ENCODE data around the gene NUDT12.
A peak's percentile ranks its signal among the peaks of the same experiment; 100 is the strongest.

The NUDT12 gene

DNA sequence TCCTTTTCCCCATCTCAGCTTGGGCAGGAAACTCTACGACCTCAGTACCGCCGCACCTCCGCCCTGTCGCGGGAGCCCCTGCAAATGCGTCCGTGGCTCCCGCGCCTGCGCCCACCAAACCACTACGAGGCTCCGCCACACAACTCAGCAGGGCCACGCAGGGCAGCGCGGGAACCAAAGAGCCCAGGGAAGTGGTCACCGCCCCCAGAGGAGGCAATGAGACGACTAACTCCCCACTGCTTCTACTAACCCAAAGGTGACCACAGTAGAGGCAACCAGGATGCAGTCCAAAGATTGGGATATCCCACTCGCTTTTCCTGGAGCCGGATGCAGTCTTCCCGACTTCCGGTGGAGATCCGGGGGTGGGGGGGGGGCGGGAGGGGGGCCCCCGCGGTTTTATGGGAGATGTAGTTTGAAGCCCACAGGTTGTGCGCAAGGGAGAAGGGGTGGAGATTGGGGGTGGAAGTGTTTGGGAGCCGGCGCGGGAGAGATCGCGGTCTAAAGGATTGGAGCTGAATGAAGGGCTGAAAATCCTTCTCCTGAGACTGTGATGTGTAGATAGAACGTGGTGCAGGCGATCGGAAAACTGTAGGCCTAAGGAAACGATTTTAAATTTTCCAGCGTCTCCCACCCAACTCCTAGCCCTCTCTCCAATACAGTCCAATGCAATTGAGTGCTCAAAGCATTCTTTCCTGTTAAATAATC, at the start of gene NUDT12:
NUDT12 (minus strand) TSS at position 337 of the 705 bp plus-strand sequence. CDS start 2,541 bp downstream, outside the sequence.
- DNase-seq (ENCODE audit: low spot score) = peak; percentile 95

DNA sequence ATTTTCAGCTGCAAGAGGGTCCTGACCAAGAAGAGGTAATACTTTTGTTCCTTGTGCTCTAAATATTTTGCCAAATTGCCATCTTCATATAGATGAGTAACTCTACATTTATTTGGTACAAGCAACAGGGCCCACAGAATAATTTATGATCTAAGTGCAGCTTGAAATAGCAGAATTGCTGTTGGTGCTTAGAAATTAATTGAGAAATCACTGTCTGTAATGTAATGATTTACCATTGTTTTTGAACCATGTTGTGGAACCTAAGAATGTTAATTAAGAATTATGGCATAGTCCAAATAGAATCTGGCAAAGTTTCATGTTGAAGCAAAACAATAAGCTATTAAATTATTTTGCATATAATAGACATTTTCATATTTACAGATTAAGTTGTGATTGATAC, 44.8 kb upstream of the NUDT12 start:
- no peak for DNase-seq (ENCODE audit: low spot score)

DNA sequence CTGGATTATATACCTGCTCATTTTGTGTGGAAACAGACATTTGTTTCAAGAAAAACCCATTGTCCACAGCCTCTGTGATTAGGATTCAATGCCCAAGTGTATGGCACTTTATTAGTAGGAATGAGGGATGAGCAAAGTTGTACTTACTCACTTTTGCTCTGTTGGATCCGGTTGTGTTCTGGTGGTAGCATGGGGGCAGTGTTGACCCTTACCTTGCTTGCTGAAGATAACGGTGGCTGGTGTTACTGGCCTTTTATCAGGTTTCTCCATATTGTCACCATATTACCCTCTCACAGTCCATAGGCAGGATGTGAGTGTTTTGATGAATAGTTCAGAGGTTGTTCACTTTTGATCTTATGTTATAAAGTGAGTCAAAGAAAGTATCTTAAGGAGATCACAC, 42.7 kb upstream of the NUDT12 start:
- DNase-seq (ENCODE audit: low spot score) = no peak

DNA sequence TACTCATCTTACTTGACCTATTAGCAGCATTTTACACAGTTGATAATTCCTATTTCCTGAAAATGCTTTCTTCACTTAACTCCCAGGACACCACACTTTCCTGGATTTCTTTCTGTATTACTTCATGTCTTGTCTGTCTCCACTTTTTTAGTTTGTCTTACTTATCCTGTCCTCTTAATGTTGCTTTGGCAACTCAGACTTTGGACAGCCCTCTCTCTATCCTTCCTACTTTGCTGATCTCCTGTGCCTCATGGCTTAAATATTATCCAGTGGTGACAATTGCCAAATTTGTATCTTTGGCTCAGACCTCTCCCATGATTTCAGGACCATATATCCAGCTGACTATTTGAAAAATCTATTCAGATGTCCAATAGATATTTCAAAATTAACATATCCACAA, 39.8 kb upstream of the NUDT12 start:
- no peak for DNase-seq (ENCODE audit: low spot score)

DNA sequence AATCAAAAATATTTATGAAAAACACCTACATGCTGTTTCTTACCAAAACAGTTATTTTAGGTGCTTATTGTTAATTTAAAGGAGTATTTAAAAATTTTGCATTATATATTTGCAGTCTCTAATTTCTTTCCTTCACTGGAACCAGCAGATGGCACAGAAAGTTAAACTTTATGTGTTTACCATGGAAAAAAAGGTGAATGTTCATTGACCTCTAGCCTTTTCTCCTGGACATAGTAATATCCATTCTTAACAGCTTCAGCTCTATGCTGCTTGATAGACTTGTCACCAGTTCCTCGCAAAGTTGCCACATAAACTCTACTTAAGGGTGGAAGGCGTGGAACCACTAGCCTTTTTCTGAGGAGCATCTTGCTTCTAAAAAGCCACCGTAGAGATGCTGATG, 38.7 kb upstream of the NUDT12 start:
- DNase-seq (ENCODE audit: low spot score) = no peak

DNA sequence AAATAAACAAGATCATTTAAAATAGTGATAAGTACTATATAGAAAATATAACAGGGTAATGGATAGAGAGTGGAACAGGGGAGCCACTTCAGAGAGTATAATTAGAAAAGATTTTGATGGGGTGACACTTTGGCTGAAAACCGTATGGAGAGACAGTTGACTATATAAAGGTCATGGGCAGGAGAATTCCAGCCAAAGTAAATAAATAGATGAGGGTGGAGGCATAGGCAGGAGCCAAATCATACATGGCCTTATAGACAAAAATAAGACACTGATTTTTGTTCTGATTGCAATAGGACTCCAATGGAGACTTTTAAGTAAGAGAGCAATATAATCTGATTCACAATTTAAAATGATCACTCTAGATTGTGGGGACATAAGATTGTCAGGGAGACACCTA, 37.5 kb upstream of the NUDT12 start:
- DNase-seq (ENCODE audit: low spot score) = no peak

DNA sequence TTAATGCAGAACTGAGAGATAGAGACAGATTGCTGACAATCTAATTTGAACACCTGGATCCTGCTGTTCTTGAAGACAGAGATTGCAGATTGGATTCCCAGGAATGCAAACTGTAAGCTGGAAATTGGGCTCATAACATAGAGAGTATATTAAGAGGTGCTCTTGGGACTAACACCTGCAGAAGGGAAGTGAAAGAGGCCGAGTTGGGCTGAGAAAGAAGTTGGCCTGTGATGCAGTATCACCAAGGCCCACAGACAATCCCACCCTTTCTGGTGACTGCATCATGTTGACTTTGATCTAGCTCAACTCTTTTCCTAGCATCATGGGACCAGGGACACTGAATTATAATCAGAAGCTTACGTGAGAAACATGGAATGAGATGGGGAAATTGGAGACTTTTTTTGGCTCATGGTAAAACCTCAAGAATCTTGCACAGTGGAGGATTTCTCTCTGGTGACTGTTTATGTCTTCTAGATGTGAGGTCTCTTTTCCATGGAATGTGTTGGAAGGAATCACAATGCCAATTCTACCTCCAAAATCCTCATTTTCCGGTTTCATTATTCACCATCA, 36.5 kb upstream of the NUDT12 start:
- DNase-seq (ENCODE audit: low spot score) = peak; percentile 54

DNA sequence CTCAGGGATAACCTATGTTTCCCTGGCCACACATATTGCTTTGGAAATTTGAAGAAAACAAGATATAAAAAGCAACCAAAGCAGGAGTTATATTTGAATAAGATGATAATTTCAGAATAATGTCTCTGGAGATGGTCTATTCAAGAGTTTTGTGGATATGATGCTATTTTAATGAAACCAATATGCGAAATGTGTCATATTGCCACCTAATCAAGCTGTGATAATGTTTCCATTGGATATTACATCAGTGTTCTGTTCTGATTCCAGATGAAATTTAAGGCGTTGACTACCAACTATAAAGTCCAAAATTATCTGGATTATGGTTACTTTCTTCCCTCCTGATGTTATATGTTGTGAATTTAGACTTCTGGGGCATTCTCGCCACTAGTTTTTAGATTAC, 27.6 kb upstream of the NUDT12 start:
- DNase-seq (ENCODE audit: low spot score) = no peak

DNA sequence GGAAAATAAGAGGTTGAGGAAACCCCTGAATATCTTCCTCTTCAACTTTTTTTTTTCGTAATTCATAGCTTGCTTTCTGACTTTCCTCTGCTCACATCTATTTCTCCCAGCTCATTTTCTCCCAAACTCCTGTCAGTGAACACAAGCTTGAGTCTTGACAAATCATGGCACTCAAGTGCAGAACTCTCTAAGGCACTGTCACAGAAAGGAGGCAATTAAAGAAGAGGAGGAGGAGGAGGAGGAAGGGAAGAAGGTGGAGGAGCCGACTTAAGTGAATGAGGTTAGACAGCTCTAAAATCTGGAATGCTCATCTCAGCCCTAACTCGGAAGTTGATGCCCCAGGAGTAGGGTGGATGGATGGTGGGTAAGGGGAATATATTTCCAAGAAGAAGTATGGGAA, 27.2 kb upstream of the NUDT12 start:
- no peak for DNase-seq (ENCODE audit: low spot score)

DNA sequence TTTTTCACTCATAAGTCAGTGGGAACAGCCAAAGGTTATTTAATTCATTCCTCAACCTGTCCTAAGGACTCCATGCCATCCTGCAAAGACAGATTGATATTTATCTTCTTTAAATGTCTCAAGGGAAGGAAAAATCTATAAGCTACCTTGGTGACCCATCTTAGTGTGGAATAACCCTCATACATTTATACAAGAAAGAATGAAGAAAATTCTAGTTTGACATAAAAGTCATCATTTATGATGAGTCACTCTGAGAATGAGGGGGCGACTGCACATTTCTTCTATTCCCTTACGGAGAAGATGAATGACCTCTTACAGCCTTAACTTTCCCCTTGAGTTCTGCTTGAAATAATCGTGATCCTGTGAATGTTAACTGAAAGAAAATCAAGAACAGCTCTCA, 26.8 kb upstream of the NUDT12 start:
- DNase-seq (ENCODE audit: low spot score) = peak; percentile 15

DNA sequence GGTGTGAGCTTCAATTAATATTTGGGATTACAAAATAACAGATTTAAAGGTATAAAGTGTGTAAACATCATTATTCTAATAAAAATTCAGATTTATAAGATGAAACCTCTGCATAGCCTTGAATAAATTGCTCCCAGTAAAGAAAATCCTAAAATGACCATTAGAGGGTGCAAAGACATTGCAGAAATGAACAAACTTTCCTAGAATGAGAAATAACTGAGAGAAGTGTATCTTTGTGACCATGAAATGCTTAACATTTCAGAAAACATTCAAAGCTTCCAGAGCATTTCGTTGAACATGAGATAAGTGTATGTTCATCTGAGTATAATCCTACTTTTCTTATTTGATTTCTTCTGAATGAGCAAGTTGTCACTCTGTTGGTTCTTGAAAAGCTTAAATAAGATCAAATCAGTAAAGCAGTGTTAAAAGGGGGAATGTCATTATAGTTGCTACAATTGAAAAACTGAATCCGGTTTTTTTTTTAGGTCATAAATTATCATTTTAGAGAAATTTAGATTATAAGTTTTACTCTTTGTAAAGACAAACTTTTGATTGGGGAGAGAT, 24.7 kb upstream of the NUDT12 start:
- peak; percentile 41 for DNase-seq (ENCODE audit: low spot score)

DNA sequence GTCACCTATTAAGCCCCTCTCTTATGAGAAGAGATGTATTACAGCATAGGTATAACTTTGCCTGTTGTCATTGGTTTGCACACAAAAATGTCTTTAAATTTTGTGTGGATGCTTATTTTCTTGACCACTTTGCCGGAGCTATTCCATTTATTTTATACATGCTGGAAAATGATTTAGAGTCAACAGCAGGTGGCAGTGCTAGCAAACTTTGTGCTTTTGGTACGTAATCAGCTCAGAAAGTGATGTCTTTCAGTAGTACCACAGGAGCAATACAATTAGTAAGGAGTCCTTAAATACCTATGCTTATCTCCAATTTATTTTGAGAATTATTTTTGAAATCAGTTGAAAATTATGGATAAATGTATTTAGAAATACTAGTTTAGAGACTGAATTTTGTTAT, 19.8 kb upstream of the NUDT12 start:
- DNase-seq (ENCODE audit: low spot score) = peak; percentile 21

DNA sequence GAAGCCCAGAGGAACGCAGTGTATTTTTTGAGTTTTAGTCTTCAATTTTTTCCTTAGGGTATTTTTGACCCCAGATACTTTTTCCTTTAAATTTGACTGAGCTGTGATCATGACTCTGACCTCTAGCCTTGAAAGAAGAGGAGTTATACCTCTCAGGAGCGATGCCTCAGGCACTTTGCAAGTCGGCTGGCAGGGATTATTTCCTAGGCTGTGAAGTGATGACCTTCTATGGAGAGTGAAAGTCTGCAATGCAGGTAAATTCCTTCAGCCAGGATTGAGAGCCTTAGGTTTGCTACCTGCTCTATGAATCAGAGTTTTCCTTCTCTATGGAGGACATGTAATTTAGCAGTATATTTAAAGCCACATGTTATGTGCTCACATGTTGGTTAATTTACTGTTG, 10.8 kb upstream of the NUDT12 start:
- DNase-seq (ENCODE audit: low spot score) = no peak

DNA sequence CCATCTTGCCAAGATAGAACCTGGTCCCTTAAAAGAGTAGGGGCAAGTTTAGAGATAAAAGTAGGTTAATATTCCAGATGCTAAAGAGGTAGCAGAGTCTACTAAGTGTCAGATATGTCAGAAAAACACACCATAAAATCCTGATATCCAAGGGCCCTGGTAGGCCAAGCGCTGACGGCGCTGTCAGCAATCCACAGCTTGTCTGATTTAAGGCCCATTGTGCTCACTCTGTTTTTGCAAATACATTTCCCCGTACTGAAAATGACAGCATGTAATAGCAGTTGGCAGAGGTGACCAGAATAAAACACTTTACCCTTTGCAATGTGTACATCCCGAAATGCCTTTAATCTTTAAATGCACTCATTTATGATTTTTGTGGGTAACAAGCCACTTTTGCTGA, 9.9 kb upstream of the NUDT12 start:
- DNase-seq (ENCODE audit: low spot score) = no peak

DNA sequence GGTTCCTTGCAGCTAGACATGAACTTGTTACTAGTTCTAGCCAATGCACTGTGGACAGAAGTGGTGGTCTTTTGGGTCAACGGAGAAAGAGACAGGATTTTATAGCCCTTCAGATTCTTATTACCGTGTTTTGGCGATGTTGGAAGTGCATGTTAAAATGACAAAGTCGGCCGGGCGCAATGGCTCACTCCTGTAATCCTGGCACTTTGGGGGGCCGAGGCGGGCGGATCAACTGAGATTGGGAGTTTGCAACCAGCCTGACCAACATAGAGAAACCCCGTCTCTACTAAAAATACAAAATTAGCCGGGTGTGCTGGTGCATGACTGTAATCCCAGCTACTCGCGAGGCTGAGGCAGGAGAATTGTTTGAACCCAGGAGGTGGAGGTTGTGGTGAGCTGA, 9.1 kb upstream of the NUDT12 start:
- no peak for DNase-seq (ENCODE audit: low spot score)

DNA sequence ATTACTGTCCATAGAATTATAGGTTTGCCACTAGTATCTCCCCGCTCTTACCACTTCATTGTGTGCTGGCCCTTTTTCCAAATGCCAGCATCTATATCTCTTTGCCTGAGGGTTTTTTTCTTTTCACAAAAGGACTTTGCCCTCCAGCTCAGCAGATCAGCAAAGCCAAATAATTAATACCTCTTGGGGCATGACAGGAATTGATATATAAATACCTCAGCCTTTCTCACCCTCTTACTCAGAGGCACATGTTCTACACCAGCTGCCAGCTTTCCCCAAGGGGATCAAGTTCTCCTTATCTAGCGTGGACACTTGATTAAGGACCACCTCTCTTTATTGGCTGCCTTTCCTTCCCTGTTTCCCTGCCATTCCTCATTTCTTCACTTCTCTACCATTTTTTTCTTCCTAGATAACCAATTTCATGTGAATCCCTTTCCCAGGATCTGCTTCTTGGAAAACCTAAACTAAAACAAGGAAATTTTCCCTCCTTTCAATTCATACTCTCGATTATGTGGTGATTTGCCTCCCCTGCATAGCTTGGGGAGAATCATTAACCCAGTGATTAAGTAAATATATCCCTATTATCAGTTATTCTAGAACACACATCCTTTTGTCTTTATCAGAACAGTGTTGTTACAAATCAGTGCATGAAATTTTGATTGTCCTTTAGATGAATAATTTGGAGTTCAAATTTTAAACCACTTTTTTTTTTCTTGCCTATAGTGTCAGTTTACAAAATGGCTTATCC, 6.9 kb upstream of the NUDT12 start:
- no peak for DNase-seq (ENCODE audit: low spot score)

DNA sequence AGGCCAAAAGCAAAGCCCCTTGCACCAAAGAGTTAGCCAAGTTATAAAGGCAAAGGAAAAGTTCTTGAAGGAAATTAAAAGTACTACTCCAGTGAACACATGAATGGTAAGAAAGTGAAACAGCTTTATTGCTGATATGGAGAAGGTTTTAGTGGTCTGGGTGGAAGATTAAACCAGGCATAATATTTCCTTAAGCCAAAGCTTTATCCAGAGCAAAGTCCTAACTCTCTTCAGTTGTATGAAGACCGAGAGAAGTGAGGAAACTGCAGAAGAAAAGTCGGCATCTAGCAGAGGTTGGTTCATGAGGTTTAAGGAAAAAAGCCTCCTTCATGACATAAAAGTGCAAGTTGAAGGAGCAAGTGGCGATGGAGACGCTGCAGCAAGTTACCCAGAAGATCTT, 3.1 kb upstream of the NUDT12 start:
- no peak for DNase-seq (ENCODE audit: low spot score)

DNA sequence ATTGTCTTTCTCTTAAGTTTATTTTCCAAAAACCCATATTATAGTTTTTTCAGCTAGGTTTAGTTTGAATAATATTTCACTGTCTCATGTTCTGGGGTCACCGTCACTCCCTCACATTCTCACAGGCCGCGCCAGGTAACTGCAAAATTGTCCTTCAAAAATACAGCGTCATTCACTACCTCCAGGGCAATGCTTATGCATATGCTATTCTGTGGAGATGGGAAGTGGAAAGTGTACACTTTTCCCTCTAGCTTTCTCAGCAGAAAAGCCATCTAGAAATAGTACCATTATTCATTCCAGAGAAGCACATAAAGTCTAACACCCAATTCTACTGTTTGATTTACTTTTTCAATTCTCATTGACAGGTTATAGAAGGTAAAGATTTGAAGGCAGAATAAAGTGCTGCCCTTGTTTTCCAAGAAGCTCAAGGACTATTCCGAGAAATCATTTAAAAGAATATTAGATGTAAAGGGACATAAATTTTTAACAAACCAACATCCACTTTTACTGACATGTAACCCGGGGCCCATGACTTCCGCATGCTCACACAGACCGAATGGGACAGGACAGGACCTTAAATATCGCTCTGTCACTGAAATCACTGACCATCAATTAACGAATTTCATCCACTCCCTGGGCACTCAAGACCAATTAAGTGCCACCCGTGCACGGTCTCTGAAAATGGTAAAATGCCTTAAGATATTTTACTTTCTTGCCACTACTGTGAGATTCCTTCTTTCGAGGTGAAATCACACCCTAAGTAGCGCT, 720 bp downstream of the NUDT12 start:
- DNase-seq (ENCODE audit: low spot score) = no peak

DNA sequence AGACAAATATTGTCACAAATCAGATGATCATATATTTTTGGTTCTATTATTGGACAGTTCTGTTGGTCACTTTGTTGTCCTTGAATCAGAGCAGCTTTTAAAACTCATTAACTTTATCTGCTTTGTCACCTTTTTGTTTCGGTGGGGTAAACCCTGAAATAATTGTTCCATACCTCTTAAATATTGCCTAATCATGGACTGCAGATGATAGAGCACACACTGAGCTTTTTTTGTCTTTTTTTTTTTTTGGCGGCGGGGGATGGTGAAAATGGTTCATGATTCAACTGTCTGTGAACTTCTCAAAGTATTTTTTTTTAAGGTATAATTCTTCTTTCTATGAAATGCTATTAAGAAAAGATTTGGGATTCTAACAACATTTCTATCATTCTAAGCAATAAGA, 1.8 kb downstream of the NUDT12 start:
- no peak for DNase-seq (ENCODE audit: low spot score)

DNA sequence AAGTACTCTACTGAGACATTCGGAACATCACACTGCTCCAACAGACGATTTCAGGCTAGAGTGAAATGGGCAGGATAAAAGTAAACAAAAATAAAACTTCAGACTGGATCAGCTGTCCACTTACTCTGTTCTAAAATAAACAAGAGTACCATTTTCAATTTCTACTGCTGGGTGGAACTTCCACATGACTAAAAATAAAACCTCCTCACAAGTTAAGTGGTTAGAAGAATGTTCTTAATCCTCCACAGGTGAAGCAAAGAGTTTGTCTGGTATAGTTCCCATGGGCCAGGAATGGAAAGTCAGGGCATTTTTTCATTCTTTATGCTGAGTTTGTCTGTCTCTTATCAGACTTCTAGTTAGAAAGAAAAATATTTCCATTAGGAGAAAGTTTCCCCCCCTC, 15.7 kb downstream of the NUDT12 start:
- no peak for DNase-seq (ENCODE audit: low spot score)

DNA sequence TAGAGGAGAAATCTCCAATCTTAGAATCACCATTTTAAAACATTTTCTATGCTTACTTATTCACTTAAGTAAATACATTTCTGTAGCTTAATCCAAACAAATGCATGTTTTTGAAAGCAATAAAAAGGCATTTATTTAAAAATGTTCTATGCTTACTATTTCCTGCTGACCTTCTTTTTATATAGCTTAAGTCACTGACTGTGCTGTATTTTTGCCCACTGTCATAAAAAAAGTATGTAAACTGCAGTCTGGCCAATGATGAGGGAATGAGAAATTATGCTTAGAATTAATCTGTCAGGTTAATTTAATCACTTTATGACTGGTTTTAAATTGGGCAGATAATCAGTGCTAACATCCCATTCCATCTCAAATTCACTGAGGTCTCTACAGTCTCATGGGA, 20.1 kb downstream of the NUDT12 start:
- DNase-seq (ENCODE audit: low spot score) = no peak

DNA sequence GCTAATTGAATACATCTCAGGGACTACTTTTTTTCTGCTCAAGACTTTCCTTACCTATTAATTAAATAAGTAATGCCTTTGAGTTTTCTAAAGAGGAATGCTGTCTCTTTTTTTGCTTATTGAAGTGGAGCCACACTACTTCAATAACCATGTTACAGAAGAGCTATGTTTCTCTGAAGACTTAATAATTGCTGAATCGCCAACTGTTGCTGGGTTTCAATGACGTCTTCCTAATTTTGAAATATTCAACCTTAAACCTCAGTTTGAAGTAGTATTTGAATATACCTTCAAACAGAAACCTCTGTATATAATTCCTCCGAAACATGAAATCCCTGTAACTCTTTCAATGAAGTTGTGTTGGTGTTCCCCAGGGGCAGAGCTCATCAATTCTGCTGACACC, 21.0 kb downstream of the NUDT12 start:
- no peak for DNase-seq (ENCODE audit: low spot score)

All from GM03348 (cell line).